NK-92 (cell line): Measurements from ENCODE around the gene RTN4.
"Not testable (repeated sequence)": the region's sequence is repeated elsewhere in the genome, so short reads cannot be mapped to it uniquely, and the experiment has no call there.

Source experiments
- DNase-seq: peaks from one replicate; lab custom pipeline; 2025; ENCODE audit not compliant: unreplicated experiment; lab: John Stamatoyannopoulos, UW

RTN4 gene

DNA sequence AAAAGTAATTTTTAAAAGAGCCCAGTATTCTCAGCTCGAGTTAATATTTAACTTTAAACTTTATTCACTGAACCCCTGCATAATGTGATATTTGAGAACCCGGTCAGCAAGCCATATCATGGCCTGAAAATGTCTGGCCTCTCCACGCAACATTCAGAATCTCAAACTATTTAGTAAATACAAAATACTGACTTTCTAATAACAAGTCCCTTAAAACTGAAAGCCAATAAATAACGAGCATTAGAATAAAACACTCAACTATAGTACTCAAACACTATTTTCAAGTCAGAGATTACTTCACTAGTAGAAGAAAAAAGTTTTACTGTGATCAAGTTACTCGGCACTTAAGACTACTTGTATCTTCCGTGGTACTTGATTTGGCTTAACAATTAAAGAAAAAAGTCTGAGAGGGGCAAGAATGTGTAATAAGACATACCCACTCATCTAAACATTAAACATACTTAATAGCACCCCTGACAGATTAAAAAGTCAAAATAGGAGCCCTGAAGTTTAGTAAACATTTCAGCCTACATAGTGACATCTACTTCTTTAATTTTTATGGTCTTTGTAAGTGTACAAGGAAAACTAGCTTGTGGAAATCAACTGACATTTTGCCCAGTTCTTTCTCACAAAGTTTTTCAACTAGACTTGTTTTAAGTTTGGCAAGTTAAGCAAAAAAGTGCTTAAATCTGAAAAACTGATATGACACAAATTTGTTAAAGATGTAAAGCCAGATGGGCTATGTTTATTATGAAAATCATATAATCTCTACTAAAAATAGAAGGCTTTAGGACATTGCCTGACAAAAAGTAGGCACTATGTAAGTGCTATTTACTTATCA is 38.2 kb downstream of the RTN4 start:
- DNase-seq: no peak

DNA sequence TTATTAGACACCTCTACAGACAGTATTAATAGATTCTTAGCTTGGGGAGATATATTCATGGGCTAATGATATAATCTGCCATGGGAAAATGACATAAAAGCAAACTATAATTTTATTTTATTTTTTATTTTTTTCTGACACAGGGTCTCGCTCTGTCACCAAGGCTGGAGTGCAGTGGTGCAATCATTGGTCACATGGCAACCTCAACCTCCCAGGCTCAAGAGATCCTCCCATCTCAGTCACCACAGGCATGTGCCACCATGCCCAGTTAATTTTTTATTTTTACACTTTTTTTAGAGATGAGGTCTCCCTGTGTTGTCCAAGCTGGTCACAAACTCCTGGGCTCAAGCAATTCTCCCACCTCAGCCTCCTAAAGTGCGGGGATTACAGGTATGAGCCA is 39.3 kb downstream of the RTN4 start:
- no peak for DNase-seq

DNA sequence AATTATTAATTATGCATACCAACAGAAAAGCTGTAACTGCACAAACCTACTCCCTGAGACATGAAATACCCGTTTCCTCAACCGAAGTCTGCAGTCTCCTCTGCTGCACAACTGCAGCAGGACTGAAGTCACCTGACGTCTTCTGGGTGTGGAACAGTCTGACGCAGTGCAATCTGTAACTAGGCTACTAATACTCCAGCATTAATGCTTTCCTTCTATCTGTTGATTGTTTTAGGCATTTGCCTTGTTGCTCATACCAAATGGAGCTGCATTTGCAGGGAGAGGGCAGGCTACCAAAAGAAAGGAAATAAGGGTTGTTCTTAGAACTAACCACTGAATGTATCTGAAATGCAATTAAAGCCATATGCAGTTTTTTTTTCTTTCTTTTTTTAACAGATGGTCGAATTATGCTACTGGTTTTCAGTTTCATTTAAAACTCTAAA is 40.1 kb downstream of the RTN4 start:
- DNase-seq: no peak

DNA sequence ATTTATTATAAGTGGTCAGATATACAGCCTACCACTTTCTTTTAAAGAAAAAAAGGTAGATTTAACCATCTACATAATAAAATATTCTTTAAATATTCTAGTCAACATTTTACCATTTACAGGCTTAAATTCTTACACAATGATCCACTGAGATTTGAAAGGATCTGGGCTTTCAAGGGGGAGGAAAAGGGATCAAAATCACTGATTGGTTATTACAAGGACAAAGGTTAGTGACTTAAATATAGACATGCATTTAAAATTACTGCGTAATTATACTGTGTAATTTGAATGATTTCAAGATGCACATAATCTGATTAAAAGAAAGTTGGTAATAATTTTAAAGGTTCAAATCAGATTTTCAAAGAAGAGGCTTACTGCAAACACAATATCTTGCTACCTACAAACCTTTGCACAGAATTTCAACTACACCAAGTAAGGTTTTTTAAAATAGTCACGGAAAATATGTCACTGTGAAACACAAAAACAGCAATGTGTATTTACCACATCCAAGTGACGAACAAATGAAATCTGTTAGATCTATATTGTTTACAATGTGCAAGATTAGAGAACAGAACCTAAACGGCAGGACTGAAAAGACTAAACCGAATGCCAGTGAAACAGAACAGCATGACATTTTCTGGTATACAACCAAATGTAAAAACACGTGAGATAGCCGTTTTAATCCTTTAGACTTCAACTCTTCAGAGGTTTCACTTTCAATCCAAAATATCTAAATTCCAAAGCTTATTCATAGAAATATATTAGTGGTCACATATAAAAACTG is 40.8 kb downstream of the RTN4 start:
- no peak for DNase-seq

DNA sequence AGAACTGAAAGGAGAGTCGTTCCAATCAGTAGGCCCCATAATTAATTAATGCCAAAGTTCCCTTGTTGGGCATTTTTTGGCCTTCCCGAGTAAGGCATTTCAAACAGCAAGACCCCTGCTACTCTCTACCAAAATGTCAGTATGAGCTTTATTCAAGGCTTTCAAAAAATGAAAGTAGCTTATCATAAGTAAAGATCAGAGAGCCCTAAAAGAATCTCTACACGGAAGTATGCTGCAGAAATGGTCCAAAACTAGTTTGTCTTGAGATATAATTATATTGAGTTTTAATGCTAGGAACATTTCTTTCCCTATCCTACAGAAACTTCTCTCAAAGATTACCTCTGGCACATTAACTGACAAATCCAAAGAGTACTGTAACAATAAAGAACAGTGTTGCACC is 43.9 kb downstream of the RTN4 start:
- DNase-seq: no peak

DNA sequence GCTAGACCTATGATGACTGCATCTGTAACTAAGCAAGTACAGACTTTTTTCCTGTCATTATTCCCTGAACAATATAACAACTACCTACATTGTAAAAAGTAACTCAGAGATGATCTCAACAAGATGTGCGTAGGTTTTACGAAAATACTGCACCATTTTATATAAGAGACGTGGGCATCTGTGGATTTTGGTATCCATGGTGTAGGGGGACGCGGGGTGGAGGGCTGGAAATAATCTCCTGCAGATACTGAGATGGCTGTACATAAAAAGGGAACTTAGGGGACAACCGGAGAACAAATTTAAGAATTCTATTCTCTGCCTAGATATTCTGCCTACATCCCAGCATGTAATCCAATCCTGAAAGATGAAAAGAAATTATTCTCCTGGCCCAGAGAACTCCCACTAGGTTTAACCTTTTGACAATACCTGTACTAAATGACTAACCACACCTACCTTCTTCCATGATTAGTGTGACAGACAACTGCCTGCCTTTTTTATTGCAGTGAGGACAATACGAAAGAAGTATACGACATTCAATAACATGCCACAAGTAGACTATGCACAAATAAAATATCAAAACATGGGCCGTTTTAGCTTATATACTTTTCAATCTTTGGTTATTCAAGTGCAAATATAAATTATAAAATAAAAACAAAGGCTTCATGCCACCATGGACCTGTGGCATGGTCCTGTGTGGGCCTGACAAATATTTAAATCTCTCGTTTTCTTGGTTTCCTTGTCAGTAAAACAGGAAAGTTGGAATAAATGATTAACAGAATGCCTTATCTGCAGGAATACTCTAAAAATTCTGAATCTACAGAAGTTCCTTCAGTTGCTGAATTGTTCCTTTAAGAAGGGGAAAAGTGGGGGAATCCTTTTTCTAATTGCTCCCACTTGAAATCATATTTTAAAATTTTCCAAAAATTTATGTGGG is 46.3 kb downstream of the RTN4 start:
- no peak for DNase-seq

DNA sequence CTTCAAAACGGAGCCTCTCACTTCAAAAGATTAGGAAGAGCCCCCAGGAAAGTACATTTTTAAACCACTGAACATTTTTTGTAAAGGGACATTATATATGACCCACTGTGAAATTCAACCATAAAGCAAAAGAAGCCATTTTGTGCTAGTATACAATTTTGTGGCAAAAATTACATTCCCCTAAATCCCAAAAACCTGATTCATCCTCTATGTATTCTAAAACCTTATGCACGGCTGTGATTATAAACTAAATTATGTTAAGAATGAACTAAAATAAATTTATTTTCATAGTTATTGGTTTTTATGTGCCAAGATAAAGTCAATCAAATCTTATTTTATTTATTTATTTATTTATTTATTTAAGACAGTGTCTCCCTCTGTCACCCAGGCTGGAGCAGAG is 48.5 kb downstream of the RTN4 start:
- DNase-seq: no peak

DNA sequence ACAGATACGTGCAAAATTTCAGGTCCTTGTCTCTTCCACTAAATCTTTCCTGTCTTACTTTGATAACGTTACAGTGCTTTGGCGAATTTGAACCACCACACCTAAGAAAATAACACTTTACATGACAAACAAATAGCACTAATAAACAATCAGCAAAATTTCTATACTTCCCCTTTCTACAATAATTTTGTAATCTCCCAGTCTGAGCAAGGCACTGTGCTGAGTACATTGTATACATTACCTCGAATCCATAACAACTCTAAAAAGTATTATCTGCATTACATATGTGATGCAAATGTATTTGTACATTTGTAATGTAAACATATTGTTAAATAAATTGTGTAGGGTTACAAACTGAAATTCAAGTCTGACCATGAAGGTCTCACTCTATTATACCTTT is 49.9 kb downstream of the RTN4 start:
- no peak for DNase-seq

GRCh38 chr2:54999182-54999581 is 51.1 kb downstream of the RTN4 start:
- DNase-seq: no peak

- no peak for DNase-seq
Measured at GRCh38 chr2:54997826-54998225, 52.4 kb downstream of the RTN4 start.

DNA sequence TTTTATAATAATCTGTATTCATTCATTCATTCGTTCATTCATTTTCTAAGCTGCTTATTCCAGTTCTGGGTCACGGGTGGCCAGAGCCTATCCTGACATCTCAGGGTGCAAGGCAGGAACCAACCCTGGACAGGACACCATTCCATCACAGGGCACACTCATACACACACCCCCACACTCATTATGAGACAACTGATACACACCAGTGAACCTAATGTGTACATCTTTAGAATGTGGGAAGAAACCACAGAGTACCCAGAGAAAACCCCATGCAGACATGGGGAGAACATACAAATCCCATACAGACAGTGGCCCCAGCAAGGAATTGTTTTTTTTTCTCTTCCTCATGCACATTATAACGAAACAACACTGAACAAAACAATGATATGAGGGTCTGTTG is 54.7 kb downstream of the RTN4 start:
- DNase-seq: no peak

- not testable (repeated sequence) for DNase-seq
Measured at GRCh38 chr2:54990694-54991093, 59.6 kb downstream of the RTN4 start.

DNA sequence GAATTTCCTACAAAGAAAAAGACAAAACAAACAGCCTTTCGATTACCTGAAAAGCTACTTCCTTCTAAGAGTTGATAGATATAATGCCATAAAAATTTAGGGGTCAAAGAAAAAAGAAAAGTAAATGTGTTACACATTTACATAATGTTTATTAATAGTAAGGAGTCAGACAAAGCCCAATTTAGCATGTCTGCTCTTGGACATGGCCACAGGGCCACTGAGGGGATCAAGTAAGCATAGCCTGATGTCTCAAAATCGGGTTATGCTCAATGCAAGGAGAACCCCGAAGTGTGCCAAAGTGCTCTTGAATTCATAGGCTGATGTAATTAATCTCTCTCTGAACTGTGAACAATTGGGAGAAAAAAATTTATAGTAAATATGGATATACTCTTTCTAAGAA is 61.6 kb downstream of the RTN4 start:
- no peak for DNase-seq

GRCh38 chr2:54986264-54986663 is 64.0 kb downstream of the RTN4 start:
- DNase-seq: no peak

DNA sequence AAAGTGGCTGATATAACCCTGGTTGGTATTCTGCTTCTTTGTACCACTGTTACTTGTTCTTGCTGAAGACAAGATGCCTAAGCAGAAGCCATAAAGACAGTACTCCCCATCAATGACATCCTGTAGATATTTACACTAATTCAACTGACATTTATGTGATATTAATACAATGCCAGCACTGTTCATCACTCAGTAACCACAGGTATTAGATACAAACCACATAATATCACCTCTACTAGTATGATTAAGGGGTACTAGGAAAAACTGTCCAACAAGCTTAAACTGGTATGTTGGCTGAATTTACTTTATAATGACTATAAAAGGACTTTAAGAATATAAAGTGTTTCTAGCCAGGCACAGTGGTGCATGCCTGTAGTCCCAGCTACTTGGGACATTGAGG is 65.8 kb downstream of the RTN4 start:
- DNase-seq: no peak

DNA sequence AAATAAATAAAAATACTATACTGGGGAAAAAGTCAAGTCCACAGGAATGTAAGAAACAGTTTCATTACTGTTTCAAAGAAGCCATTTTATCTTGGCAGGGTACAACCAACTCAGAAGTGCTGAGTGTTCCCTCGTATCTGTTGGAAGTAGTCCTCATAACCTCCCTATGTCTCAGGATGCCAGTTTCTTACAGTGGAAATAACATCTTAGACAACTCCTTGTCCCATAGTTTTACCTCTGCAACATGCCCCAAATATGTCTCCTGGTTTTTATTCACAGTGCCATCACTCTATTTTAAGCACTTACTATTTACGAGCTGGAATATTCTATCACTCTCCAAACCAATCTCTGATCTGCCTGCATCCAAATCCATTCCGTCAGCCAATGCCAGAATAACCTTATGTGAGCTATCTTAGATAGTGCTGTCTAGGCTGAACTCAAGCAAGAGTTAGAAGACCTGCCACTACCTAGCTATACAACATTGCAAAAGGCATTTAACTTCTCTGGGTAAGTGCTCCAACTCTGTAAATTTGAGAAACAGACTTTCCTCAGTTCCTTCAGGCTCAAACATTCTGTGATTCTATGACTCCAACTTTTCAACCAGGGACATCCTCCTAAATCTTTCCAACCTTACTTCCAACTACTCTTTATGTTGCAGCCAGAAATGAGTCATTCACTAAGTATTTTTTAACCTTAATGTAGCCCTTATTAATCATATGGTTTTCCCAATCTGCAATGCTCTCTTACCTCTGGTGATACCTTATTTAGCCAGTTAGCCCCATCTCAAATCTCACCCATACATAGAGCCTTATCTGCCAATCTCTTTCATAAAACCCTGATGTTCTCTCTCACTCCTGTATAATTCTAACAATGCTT is 66.7 kb downstream of the RTN4 start:
- no peak for DNase-seq

DNA sequence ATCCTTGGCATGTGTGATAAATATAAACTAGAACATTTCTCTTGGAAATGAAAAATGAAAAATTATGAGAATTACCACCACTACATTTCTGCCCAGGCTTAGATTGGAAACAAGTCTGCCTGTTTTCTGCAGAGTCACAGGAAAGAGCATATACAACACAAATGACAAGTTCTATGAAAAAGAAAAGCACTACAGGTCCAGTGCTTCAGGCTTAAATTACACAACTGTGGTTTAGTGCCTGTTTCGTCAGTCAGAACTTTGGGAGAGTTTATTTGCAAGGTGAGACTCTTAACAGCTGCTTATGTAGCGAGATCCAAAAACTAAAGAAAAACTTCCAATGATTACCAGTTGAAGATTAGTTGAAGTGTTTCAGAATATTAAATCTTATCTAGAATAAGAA is 68.9 kb downstream of the RTN4 start:
- no peak for DNase-seq

GRCh38 chr2:54979321-54980044 is 70.8 kb downstream of the RTN4 start:
- no peak for DNase-seq

DNA sequence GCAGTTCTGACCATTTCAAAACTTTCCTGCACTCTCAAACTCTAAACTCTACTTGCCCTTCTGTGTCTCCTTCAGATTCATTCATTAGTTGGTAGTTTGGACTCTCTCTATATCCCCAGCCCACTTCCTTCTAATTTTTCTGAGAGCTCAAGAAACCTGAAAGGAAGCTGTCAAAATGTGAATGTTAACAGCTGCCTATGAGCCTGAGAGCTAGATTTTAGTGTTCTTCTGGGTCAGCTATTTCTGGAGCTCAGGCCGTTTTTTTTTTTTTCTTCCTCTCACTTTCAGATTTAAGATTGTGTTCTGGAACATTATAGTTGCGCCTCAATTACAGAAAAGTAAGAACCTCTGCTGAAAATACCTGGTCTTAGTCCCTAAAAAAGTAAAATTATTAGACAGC is 73.1 kb downstream of the RTN4 start:
- DNase-seq: no peak
